ENCODE data around the gene MMP11.

The MMP11 gene

GRCh38 chr22:23759566-23759965, 13.1 kb upstream of the MMP11 start:
- TF ChIP-seq CTCF (IDR thresholded peaks at IDR 0.05; ENCODE audit: extremely low read depth, insufficient read depth, missing control alignments) = no peak
- no peak for DNase-seq (ENCODE audit: low spot score)
- in situ Hi-C loops (cut with MboI; ENCODE audit: low pct_unique_long_range_greater_than_20kb, low sequenced_read_pairs, unreplicated experiment) = no loop called here

GRCh38 chr22:23760056-23760455, 12.6 kb upstream of the MMP11 start:
- no peak for TF ChIP-seq CTCF (IDR thresholded peaks at IDR 0.05; ENCODE audit: extremely low read depth, insufficient read depth, missing control alignments)
- DNase-seq (ENCODE audit: low spot score) = no peak
- in situ Hi-C loops (cut with MboI; ENCODE audit: low pct_unique_long_range_greater_than_20kb, low sequenced_read_pairs, unreplicated experiment) = no loop called here

- DNase-seq (ENCODE audit: low spot score) = no peak
- TF ChIP-seq CTCF (IDR thresholded peaks at IDR 0.05; ENCODE audit: extremely low read depth, insufficient read depth, missing control alignments) = no peak
- in situ Hi-C loops (cut with MboI; ENCODE audit: low pct_unique_long_range_greater_than_20kb, low sequenced_read_pairs, unreplicated experiment) = no loop called here
Observed at GRCh38 chr22:23762842-23763578, 9.6 kb upstream of the MMP11 start, which contains the start of gene C22orf15. Gene C22orf15, plus strand, starts transcription at chr22:23762990. Its CDS starts 317 bp downstream, at chr22:23763307.

- peak; percentile 58 for DNase-seq (ENCODE audit: low spot score)
- in situ Hi-C loops (cut with MboI; ENCODE audit: low pct_unique_long_range_greater_than_20kb, low sequenced_read_pairs, unreplicated experiment) = no loop called here
- TF ChIP-seq CTCF (IDR thresholded peaks at IDR 0.05; ENCODE audit: extremely low read depth, insufficient read depth, missing control alignments) = no peak
Observed at GRCh38 chr22:23763579-23763945, 9.1 kb upstream of the MMP11 start.

- in situ Hi-C loops (cut with MboI; ENCODE audit: low pct_unique_long_range_greater_than_20kb, low sequenced_read_pairs, unreplicated experiment) = no loop called here
- TF ChIP-seq CTCF (IDR thresholded peaks at IDR 0.05; ENCODE audit: extremely low read depth, insufficient read depth, missing control alignments) = no peak
- DNase-seq (ENCODE audit: low spot score) = no peak
Observed at GRCh38 chr22:23763954-23764353, 8.7 kb upstream of the MMP11 start.

- in situ Hi-C loops (cut with MboI; ENCODE audit: low pct_unique_long_range_greater_than_20kb, low sequenced_read_pairs, unreplicated experiment) = no loop called here
- DNase-seq (ENCODE audit: low spot score) = no peak
- no peak for TF ChIP-seq CTCF (IDR thresholded peaks at IDR 0.05; ENCODE audit: extremely low read depth, insufficient read depth, missing control alignments)
Observed at GRCh38 chr22:23764899-23765881, 7.5 kb upstream of the MMP11 start.
